ENCODE measurements around the gene CHN1.

Gene CHN1

GRCh38 chr2:175004980-175005732 lies at the start of gene CHN1:
Gene CHN1, minus strand, starts transcription at chr2:175005381. Its CDS starts 469 bp downstream, at chr2:175004912.
- DNase-seq (ENCODE audit: low read depth) = peak; percentile 71

GRCh38 chr2:175054340-175054739 lies 49.2 kb upstream of the CHN1 start:
- DNase-seq (ENCODE audit: low read depth) = no peak

- DNase-seq (ENCODE audit: low read depth) = no peak
Measured at GRCh38 chr2:175049661-175050060, 44.5 kb upstream of the CHN1 start.

GRCh38 chr2:175048275-175048674 lies 43.1 kb upstream of the CHN1 start:
- DNase-seq (ENCODE audit: low read depth) = no peak

GRCh38 chr2:175039490-175039889 lies 34.3 kb upstream of the CHN1 start:
- no peak for DNase-seq (ENCODE audit: low read depth)

GRCh38 chr2:175039031-175039430 lies 33.9 kb upstream of the CHN1 start:
- DNase-seq (ENCODE audit: low read depth) = no peak

- DNase-seq (ENCODE audit: low read depth) = no peak
Measured at GRCh38 chr2:175037941-175038340, 32.8 kb upstream of the CHN1 start.

- DNase-seq (ENCODE audit: low read depth) = peak; percentile 24
Measured at GRCh38 chr2:175036582-175037018, 31.4 kb upstream of the CHN1 start.

GRCh38 chr2:175035806-175036205 lies 30.6 kb upstream of the CHN1 start:
- no peak for DNase-seq (ENCODE audit: low read depth)

GRCh38 chr2:175034716-175035115 lies 29.5 kb upstream of the CHN1 start:
- DNase-seq (ENCODE audit: low read depth) = no peak

GRCh38 chr2:175030380-175031271 lies 25.4 kb upstream of the CHN1 start:
- DNase-seq (ENCODE audit: low read depth) = peak; percentile 57

GRCh38 chr2:175027755-175028154 lies 22.6 kb upstream of the CHN1 start:
- no peak for DNase-seq (ENCODE audit: low read depth)

- DNase-seq (ENCODE audit: low read depth) = no peak
Measured at GRCh38 chr2:175026385-175026784, 21.2 kb upstream of the CHN1 start.

GRCh38 chr2:175025946-175026345 lies 20.8 kb upstream of the CHN1 start:
- no peak for DNase-seq (ENCODE audit: low read depth)

- DNase-seq (ENCODE audit: low read depth) = no peak
Measured at GRCh38 chr2:175025233-175025632, 20.1 kb upstream of the CHN1 start.

GRCh38 chr2:175022923-175023322 lies 17.7 kb upstream of the CHN1 start:
- no peak for DNase-seq (ENCODE audit: low read depth)

- DNase-seq (ENCODE audit: low read depth) = no peak
Measured at GRCh38 chr2:175019566-175020327, 14.6 kb upstream of the CHN1 start.

- no peak for DNase-seq (ENCODE audit: low read depth)
Measured at GRCh38 chr2:175017618-175018414, 12.6 kb upstream of the CHN1 start.

GRCh38 chr2:175015340-175015739 lies 10.2 kb upstream of the CHN1 start:
- no peak for DNase-seq (ENCODE audit: low read depth)

GRCh38 chr2:175012516-175012915 lies 7.3 kb upstream of the CHN1 start:
- DNase-seq (ENCODE audit: low read depth) = peak; percentile 5

- no peak for DNase-seq (ENCODE audit: low read depth)
Measured at GRCh38 chr2:175011505-175011904, 6.3 kb upstream of the CHN1 start.

All from iris pigment epithelial cell (primary cell).